CD4-positive, alpha-beta T cell (primary cell): Measurements from ENCODE around the gene HIC1. TPM values are rescaled to one million over a fixed set of nuclear protein-coding genes. Genes with fewer than 3 reads are reported as not detected.

Source experiments
- ATAC-seq: fragments of 200-7000 bp; cut with Tn5 transposase; one replicate; pipeline ENCODE4 v1.10.0; 2022; ENCODE audit warnings: mild to moderate bottlenecking; ENCODE audit not compliant: poor library complexity
- CTCF ChIA-PET: fragments of 350-600 bp; sonication (Branson Sonifier 250); formaldehyde crosslinking; loops from one replicate; lab custom pipeline; 2021; ENCODE audit warnings: antibody characterized with exemption, inconsistent platforms; lab: Charles Lee
- POLR2A ChIA-PET: fragments of 350-600 bp; sonication (Branson Sonifier 250); formaldehyde crosslinking; loops from one replicate; lab custom pipeline; 2021; ENCODE audit warnings: antibody characterized with exemption, inconsistent platforms; lab: Charles Lee
- DNase-seq, 14 experiments: peaks; one replicate each; pipeline ENCODE4 v3.0.0-alpha.2; 2013 to 2020; ENCODE audit warnings: mixed read lengths in 2 of 14
- H3K27ac ChIP-seq, 2 donors: one replicate each; pipeline versions ENCODE4 v1.5.1 to v1.7.0; 2013; ENCODE audit warnings: low read length in 2 of 2, low read depth in 1 of 2, mild to moderate bottlenecking in 1 of 2
- H3K27me3 ChIP-seq, 2 experiments: 1 replicate in 1 of 2; 2 replicates in 1 of 2; pipeline versions ENCODE4 v1.6.1 to v1.7.0; 2013; ENCODE audit warnings: low read length in 2 of 2, control low read depth in 1 of 2, mild to moderate bottlenecking in 1 of 2, moderate library complexity in 1 of 2; ENCODE audit not compliant: insufficient read depth in 2 of 2, control insufficient read depth in 1 of 2
- H3K36me3 ChIP-seq: one replicate; pipeline ENCODE4 v1.6.1; 2013; ENCODE audit warnings: low read length, control low read depth; ENCODE audit not compliant: insufficient read depth
- H3K4me1 ChIP-seq: one replicate; pipeline ENCODE4 v1.6.1; 2013; ENCODE audit warnings: low read length, control low read depth; ENCODE audit not compliant: insufficient read depth
- H3K4me3 ChIP-seq: one replicate; pipeline ENCODE4 v1.5.1; 2013; ENCODE audit warnings: mild to moderate bottlenecking, low read length, moderate library complexity
- H3K9me3 ChIP-seq, 2 experiments: 1 replicate in 1 of 2; 2 replicates in 1 of 2; pipeline versions ENCODE4 v1.6.1 to v1.7.0; 2013; ENCODE audit warnings: low read length in 2 of 2, mild to moderate bottlenecking in 2 of 2, control low read depth in 1 of 2, moderate library complexity in 1 of 2; ENCODE audit not compliant: control insufficient read depth in 1 of 2, insufficient read depth in 1 of 2
- H3K27ac Mint-ChIP-seq: one replicate; pipeline ENCODE4 v1.8.0; 2020; ENCODE audit warnings: mixed read lengths
- H3K27me3 Mint-ChIP-seq: one replicate; pipeline ENCODE4 v1.8.0; 2021; ENCODE audit warnings: mixed read lengths
- H3K36me3 Mint-ChIP-seq: one replicate; pipeline ENCODE4 v1.8.0; 2021; ENCODE audit warnings: low read depth, mixed read lengths
- H3K4me1 Mint-ChIP-seq: one replicate; pipeline ENCODE4 v1.8.0; 2021; ENCODE audit warnings: low read depth, mixed read lengths
- H3K4me3 Mint-ChIP-seq: one replicate; pipeline ENCODE4 v1.8.0; 2020; ENCODE audit warnings: mild to moderate bottlenecking, mixed read lengths
- H3K9me3 Mint-ChIP-seq: one replicate; pipeline ENCODE4 v1.8.0; 2020; ENCODE audit warnings: mixed read lengths
- intact Hi-C, 2 experiments: fragments of 100-400 bp; cut with DNase I in 1 of 2; cut with micrococcal nuclease in 1 of 2; formaldehyde crosslinking; loops; one replicate each; pipeline versions ENCODE4 v1.15.1 to v1.9.0; 2023 to 2025; cut with DNase I, micrococcal nuclease
- total RNA-seq, 174 experiments: library from RNA in 2 of 174; stranded (reverse) in 2 of 174; gene quantifications; one replicate each; pipeline ENCODE4 v1.2.3 and lab custom pipeline; 2021 to 2026
- TF ChIP-seq, protein P1 (sequence below): fragments of 200-600 bp; IDR thresholded peaks from one replicate; pipeline ENCODE4 v1.8.0; 2022; ENCODE audit warnings: antibody characterized with exemption, mild to moderate bottlenecking

HIC1 gene
- total RNA-seq, 2 experiments from 2014 or later = 2.4 to 3.0 TPM

DNA sequence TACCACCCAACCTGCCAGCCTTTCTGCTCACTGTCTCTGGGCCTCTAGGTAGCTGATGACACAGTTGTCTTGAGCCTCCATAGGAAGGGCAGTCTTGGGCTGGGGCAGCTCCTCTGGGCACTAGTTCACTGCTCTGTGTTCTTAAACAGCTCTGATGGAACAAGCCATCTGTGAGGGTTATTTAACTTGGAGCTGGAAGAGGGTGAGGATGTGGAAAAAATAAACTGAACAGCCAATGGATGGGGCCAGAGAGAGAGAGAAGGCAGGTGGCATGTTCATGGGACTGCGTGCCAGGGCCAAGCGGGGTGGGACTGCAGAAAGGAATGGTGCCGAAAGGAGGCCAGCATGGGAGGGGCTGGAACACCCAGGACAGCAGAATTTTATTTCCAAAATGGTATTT lies 52.6 kb downstream of the HIC1 start:
- peaks cover 14% of the 10 kb centered on the region for H3K4me1 Mint-ChIP-seq
- no peaks in the 10 kb centered on the region for H3K27me3 Mint-ChIP-seq
- Histone ChIP-seq H3K9me3 (no peaks in the 10 kb centered on the region), H3K36me3 (peaks cover 9% of the 10 kb centered on the region), H3K27me3 (no peaks in the 10 kb centered on the region), H3K4me1 (peaks cover 1% of the 10 kb centered on the region), H3K27ac (no peak overlapping the region), H3K4me3 (no peak overlapping the region)
- H3K36me3 Mint-ChIP-seq = peaks cover 13% of the 10 kb centered on the region
- CTCF ChIA-PET = no interaction called here
- TF ChIP-seq, protein P1, sequence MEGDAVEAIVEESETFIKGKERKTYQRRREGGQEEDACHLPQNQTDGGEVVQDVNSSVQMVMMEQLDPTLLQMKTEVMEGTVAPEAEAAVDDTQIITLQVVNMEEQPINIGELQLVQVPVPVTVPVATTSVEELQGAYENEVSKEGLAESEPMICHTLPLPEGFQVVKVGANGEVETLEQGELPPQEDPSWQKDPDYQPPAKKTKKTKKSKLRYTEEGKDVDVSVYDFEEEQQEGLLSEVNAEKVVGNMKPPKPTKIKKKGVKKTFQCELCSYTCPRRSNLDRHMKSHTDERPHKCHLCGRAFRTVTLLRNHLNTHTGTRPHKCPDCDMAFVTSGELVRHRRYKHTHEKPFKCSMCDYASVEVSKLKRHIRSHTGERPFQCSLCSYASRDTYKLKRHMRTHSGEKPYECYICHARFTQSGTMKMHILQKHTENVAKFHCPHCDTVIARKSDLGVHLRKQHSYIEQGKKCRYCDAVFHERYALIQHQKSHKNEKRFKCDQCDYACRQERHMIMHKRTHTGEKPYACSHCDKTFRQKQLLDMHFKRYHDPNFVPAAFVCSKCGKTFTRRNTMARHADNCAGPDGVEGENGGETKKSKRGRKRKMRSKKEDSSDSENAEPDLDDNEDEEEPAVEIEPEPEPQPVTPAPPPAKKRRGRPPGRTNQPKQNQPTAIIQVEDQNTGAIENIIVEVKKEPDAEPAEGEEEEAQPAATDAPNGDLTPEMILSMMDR = no peak
- H3K4me3 Mint-ChIP-seq = no peak overlapping the region
- DNase-seq (no peak), ATAC-seq (no peak)
- no peak overlapping the region for H3K27ac Mint-ChIP-seq
- POLR2A ChIA-PET = no interaction called here
- intact Hi-C loops = no loop called here
- H3K9me3 Mint-ChIP-seq = no peaks in the 10 kb centered on the region

DNA sequence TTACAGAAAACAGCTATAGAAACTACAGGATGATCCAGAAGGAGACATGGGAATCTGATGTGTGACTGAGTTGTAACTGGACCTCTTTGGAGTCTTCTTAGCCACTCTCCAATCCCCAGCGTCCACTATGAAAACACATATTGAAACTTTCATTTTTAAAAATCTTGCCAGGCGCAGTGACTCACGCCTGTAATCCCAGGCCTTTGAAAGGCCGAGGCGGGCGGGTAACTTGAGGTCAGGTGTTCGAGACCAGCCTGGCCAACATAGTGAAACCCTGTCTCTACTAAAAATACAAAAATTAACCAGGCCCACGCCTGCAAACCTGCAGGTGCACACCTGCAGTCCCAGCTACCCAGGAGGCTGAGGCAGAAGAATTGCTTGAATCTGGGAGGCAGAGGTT lies 53.3 kb downstream of the HIC1 start:
- no peak for DNase-seq
- no peaks in the 10 kb centered on the region for H3K9me3 Mint-ChIP-seq
- CTCF ChIA-PET = no interaction called here

DNA sequence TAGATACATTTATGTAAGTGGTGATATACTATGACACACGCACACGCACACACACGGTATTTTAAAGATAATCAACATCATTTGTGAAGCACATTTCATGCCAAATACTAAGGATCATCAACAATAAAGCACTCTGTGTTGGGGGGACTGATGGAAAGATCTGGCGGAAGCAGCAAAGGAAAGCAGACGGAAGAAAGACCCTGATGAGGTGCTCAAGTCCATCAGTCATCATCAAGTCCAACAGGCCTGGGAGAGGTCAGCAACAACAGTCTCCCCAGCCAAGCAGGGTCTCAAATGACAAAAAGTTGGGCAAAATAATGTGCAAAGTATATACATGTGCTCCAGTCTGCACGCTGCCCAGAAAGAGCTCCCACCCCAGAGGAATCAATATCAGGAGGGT lies 55.5 kb downstream of the HIC1 start:
- CTCF ChIA-PET = no interaction called here

More for the DNA sequence above, 53.3 kb downstream of the HIC1 start:
- Mint-ChIP-seq H3K4me3 (no peak overlapping the region), H3K27me3 (no peaks in the 10 kb centered on the region), H3K27ac (no peak overlapping the region), H3K4me1 (peaks cover 7% of the 10 kb centered on the region), H3K36me3 (peaks cover 13% of the 10 kb centered on the region)
- H3K4me1 ChIP-seq = no peaks in the 10 kb centered on the region
- H3K27me3 ChIP-seq = no peaks in the 10 kb centered on the region
- no peak overlapping the region for H3K4me3 ChIP-seq
- H3K27ac ChIP-seq = no peak overlapping the region
- POLR2A ChIA-PET = no interaction called here
- H3K9me3 ChIP-seq = no peaks in the 10 kb centered on the region
- TF ChIP-seq, protein P1 = no peak
- ATAC-seq = no peak
- peaks cover 9% of the 10 kb centered on the region for H3K36me3 ChIP-seq
- intact Hi-C loops = no loop called here

More for the DNA sequence above, 55.5 kb downstream of the HIC1 start:
- DNase-seq (no peak), ATAC-seq (no peak)
- Mint-ChIP-seq H3K4me3 (no peak overlapping the region), H3K36me3 (peaks cover 9% of the 10 kb centered on the region), H3K27me3 (no peaks in the 10 kb centered on the region), H3K9me3 (no peaks in the 10 kb centered on the region), H3K4me1 (no peaks in the 10 kb centered on the region), H3K27ac (no peak overlapping the region)
- H3K4me1 ChIP-seq = no peaks in the 10 kb centered on the region
- no peaks in the 10 kb centered on the region for H3K9me3 ChIP-seq
- H3K4me3 ChIP-seq = no peak overlapping the region
- intact Hi-C loops = no loop called here
- no peak overlapping the region for H3K27ac ChIP-seq
- POLR2A ChIA-PET = no interaction called here
- TF ChIP-seq, protein P1 = no peak
- no peaks in the 10 kb centered on the region for H3K27me3 ChIP-seq
- H3K36me3 ChIP-seq = peaks cover 7% of the 10 kb centered on the region
